Natural killer cell (primary cell): ENCODE results near the gene SF3B3. TPM values are rescaled to one million over a fixed set of nuclear protein-coding genes. Genes with fewer than 3 reads are reported as not detected.
"Not testable (repeated sequence)": the region's sequence is repeated elsewhere in the genome, so short reads cannot be mapped to it uniquely, and the experiment has no call there.

Experiments
- ATAC-seq, 3 donors: fragments of 150-1000 bp in 2 of 3; fragments of 200-7000 bp in 1 of 3; cut with Tn5 transposase; 1 replicate in 1 of 3; 2 replicates in 2 of 3; pipeline ENCODE4 v1.10.0; 2021; ENCODE audit warnings: mild to moderate bottlenecking in 2 of 3, moderate library complexity in 2 of 3
- DNase-seq, 2 donors: peaks; one replicate each; pipeline versions ENCODE4 v3.0.0 to v3.0.0-alpha.2; 2013 to 2021; ENCODE audit warnings: mixed read lengths in 1 of 2
- H3K27ac ChIP-seq: one replicate; pipeline ENCODE4 v1.5.1; 2013; ENCODE audit warnings: mild to moderate bottlenecking, low read length
- H3K27me3 ChIP-seq: one replicate; pipeline ENCODE4 v1.6.1; 2013; ENCODE audit warnings: low read length; ENCODE audit not compliant: control insufficient read depth, insufficient read depth
- H3K36me3 ChIP-seq: one replicate; pipeline ENCODE4 v1.6.1; 2013; ENCODE audit warnings: low read length; ENCODE audit not compliant: control insufficient read depth, insufficient read depth
- H3K4me1 ChIP-seq: one replicate; pipeline ENCODE4 v1.6.1; 2013; ENCODE audit warnings: low read length; ENCODE audit not compliant: control insufficient read depth, insufficient read depth
- H3K4me3 ChIP-seq: one replicate; pipeline ENCODE4 v1.5.1; 2013; ENCODE audit warnings: low read length
- H3K9me3 ChIP-seq: one replicate; pipeline ENCODE4 v1.6.1; 2013; ENCODE audit warnings: low read length; ENCODE audit not compliant: control insufficient read depth, insufficient read depth
- H3K27ac Mint-ChIP-seq, 2 donors: one replicate each; pipeline ENCODE4 v1.8.0; 2022; ENCODE audit warnings: mild to moderate bottlenecking in 2 of 2, mixed read lengths in 2 of 2, moderate library complexity in 1 of 2
- H3K27me3 Mint-ChIP-seq, 2 donors: one replicate each; pipeline ENCODE4 v1.8.0; 2022; ENCODE audit warnings: low read depth in 2 of 2, mixed read lengths in 2 of 2
- H3K36me3 Mint-ChIP-seq: one replicate; pipeline ENCODE4 v1.8.0; 2022; ENCODE audit warnings: mixed read lengths
- H3K4me1 Mint-ChIP-seq, 2 donors: one replicate each; pipeline ENCODE4 v1.8.0; 2022; ENCODE audit warnings: mixed read lengths in 2 of 2
- H3K4me3 Mint-ChIP-seq: one replicate; pipeline ENCODE4 v1.8.0; 2022; ENCODE audit warnings: mild to moderate bottlenecking, moderate library complexity, mixed read lengths
- H3K9me3 Mint-ChIP-seq, 2 donors: one replicate each; pipeline ENCODE4 v1.8.0; 2022; ENCODE audit warnings: mixed read lengths in 2 of 2
- WGBS: methylation state at CpG from one replicate; pipeline ENCODE4 v1.1.7; 2013; ENCODE audit warnings: missing lambda C conversion rate; ENCODE audit not compliant: insufficient coverage; 5-methylcytosine and 5-hydroxymethylcytosine counted together
- intact Hi-C: fragments of 100-400 bp; cut with micrococcal nuclease; formaldehyde crosslinking; loops from one replicate; pipeline ENCODE4 v1.14.2; 2022
- total RNA-seq, 4 donors: library from RNA; stranded (reverse); fragments of 120-200 nt in 1 of 4; gene quantifications; one replicate each; pipeline versions ENCODE4 v1.2.3 to v1.2.4, GENCODE V29; 2013 to 2022
- TF ChIP-seq, protein P1 (sequence below): fragments of 200-600 bp; IDR thresholded peaks from one replicate; pipeline ENCODE4 v1.8.0; 2022; ENCODE audit warnings: antibody characterized with exemption

Gene SF3B3
- total RNA-seq, 3 donors from 2014 or later (not counting 1 experiment from before 2014, with no cell fraction given) = 164 to 220 (median 173) TPM

DNA sequence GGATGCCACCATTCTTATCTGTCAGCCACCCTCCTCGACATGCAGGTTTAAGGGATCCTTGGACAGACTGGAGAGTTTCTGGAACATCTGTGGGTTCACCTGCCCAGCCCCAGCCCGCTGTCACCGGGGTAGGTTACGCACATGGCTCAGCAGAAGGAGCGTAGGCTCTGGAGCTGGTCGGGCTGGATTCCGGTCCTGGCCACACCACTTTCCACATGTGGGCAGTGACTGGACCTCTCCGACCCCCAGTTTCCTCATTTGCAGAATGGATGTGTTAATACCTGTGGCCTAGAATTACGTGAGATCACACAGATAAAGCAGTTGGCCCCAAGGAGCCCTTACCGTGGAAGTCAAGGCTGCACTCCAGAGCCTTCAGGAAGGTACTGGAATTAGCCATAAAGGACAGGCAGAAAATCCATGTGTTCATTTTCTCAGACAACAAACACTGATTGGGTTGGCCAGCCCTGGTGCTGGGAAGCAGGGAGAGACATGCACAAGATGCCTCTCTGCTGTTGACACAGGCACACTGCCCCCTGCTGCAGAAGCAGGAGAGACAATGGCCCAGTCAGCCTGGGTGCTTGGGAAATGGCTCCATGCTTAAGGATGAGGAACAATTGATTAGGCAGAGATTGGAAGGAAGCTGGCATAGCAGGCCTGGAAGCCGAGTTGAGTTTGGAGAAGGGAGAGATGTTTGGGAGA lies 58.8 kb downstream of the SF3B3 start:
- Histone ChIP-seq H3K9me3 (no peaks in the 10 kb centered on the region), H3K36me3 (no peaks in the 10 kb centered on the region), H3K27me3 (no peaks in the 10 kb centered on the region), H3K27ac (no peak overlapping the region), H3K4me3 (no peak overlapping the region), H3K4me1 (no peaks in the 10 kb centered on the region)
- TF ChIP-seq, protein P1, sequence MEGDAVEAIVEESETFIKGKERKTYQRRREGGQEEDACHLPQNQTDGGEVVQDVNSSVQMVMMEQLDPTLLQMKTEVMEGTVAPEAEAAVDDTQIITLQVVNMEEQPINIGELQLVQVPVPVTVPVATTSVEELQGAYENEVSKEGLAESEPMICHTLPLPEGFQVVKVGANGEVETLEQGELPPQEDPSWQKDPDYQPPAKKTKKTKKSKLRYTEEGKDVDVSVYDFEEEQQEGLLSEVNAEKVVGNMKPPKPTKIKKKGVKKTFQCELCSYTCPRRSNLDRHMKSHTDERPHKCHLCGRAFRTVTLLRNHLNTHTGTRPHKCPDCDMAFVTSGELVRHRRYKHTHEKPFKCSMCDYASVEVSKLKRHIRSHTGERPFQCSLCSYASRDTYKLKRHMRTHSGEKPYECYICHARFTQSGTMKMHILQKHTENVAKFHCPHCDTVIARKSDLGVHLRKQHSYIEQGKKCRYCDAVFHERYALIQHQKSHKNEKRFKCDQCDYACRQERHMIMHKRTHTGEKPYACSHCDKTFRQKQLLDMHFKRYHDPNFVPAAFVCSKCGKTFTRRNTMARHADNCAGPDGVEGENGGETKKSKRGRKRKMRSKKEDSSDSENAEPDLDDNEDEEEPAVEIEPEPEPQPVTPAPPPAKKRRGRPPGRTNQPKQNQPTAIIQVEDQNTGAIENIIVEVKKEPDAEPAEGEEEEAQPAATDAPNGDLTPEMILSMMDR = no peak
- Mint-ChIP-seq H3K4me1 (no peaks in the 10 kb centered on the region), H3K27me3 (no peaks in the 10 kb centered on the region), H3K27ac (no peak overlapping the region), H3K9me3 (no peaks in the 10 kb centered on the region), H3K4me3 (no peak overlapping the region), H3K36me3 (no peaks in the 10 kb centered on the region)
- 90% methylated on average over 11 of the region's 11 CpGs for WGBS
- intact Hi-C loops = no loop called here
- ATAC-seq = no peak
- DNase-seq = no peak

DNA sequence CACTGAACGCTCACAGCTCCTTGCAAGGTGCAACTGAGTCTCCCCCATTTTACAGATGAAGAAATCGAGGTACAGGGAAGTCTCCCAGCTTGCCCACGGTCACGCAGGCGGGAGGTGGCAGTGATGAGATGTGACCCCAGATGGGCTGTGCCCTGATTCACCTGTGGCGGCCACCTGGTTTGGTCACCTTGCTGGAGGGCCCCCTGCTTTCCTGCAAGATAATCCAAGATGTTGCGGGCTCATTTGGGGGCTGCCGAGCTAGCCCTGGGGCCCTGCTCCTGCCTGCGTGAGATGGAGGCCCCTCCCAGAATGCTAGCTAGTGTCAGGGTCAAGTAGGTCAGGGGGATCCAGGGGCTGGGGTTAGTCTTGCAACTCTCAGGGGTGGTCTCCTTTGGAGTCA lies 63.1 kb downstream of the SF3B3 start:
- no peak overlapping the region for H3K4me3 Mint-ChIP-seq
- WGBS = 91% methylated on average over 9 of the region's 9 CpGs
- Histone ChIP-seq H3K9me3 (no peaks in the 10 kb centered on the region), H3K27me3 (no peaks in the 10 kb centered on the region), H3K4me1 (no peaks in the 10 kb centered on the region), H3K36me3 (no peaks in the 10 kb centered on the region), H3K4me3 (no peak overlapping the region), H3K27ac (no peak overlapping the region)
- no peak for DNase-seq
- no peak for ATAC-seq
- H3K27ac Mint-ChIP-seq = no peak overlapping the region
- no peaks in the 10 kb centered on the region for H3K36me3 Mint-ChIP-seq
- no peaks in the 10 kb centered on the region for H3K9me3 Mint-ChIP-seq
- H3K27me3 Mint-ChIP-seq = no peaks in the 10 kb centered on the region
- no peaks in the 10 kb centered on the region for H3K4me1 Mint-ChIP-seq
- intact Hi-C loops = no loop called here
- TF ChIP-seq, protein P1 = no peak

DNA sequence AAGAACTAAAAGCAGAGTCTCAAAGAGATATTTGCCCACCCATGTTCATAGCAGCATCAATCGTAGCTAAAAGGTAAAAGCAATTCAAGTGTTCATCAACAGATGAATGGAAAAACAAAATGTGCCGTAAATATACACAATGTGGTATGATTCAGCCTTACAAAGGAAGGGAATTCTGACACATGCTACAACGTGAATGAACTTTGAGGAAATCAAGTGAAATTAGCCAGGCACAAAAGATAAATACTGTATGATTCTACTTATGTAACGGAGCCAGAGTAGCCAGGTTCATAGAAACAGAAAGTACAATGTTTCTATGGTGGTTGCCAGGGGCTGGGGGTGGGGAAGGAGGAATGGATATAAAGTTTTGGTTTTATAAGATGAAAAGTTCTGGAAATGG lies 64.9 kb downstream of the SF3B3 start:
- Mint-ChIP-seq H3K9me3 (no peaks in the 10 kb centered on the region), H3K36me3 (no peaks in the 10 kb centered on the region), H3K4me1 (no peaks in the 10 kb centered on the region), H3K27me3 (no peaks in the 10 kb centered on the region), H3K27ac (no peak overlapping the region), H3K4me3 (no peak overlapping the region)
- DNase-seq (no peak), ATAC-seq (no peak)
- TF ChIP-seq, protein P1 = no peak
- Histone ChIP-seq H3K27ac (no peak overlapping the region), H3K27me3 (no peaks in the 10 kb centered on the region), H3K4me1 (no peaks in the 10 kb centered on the region), H3K4me3 (no peak overlapping the region), H3K9me3 (no peaks in the 10 kb centered on the region), H3K36me3 (no peaks in the 10 kb centered on the region)
- intact Hi-C loops = no loop called here
- WGBS = 74% methylated on average over 4 of the region's 4 CpGs

DNA sequence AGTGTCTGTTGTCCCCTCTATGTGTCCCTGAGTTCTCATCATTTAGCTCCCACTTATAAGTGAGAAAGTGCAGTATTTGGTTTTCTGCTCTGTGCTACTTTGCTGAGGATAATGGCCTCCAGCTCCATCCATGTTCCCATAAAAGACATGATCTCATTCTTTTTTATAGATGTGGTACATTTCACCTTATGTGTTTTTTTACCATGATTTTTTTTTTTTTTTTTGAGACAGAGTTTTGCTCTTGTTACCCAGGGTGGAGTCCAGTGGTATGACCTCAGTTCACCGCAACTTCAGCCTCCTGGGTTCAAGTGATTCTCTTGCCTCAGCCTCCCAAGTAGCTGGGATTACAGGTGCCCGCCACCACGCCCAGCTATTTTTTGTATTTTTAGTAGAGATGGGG lies 65.8 kb downstream of the SF3B3 start:
- H3K27ac Mint-ChIP-seq, intact Hi-C loops, H3K36me3 Mint-ChIP-seq: not testable (repeated sequence)

More for the DNA sequence above, 65.8 kb downstream of the SF3B3 start:
- not testable (repeated sequence) for DNase-seq, H3K4me1 ChIP-seq, ATAC-seq, H3K4me3 ChIP-seq, H3K4me1 Mint-ChIP-seq, H3K27ac ChIP-seq, H3K27me3 ChIP-seq, H3K27me3 Mint-ChIP-seq, H3K36me3 ChIP-seq, H3K9me3 Mint-ChIP-seq, H3K9me3 ChIP-seq, H3K4me3 Mint-ChIP-seq
- WGBS = 97% methylated on average over 3 of the region's 3 CpGs
